HG03103 (cell line): Measurements from ENCODE around the gene PRICKLE3.
"Not testable (repeated sequence)": the region's sequence is repeated elsewhere in the genome, so short reads cannot be mapped to it uniquely, and the experiment has no call there.

Experiments
- ATAC-seq: cut with Tn5 transposase; IDR thresholded peaks from one replicate; pipeline ENCODE4 v1.9.1; 2021; ENCODE audit warnings: low read depth; ENCODE audit not compliant: unreplicated experiment

PRICKLE3 gene

DNA sequence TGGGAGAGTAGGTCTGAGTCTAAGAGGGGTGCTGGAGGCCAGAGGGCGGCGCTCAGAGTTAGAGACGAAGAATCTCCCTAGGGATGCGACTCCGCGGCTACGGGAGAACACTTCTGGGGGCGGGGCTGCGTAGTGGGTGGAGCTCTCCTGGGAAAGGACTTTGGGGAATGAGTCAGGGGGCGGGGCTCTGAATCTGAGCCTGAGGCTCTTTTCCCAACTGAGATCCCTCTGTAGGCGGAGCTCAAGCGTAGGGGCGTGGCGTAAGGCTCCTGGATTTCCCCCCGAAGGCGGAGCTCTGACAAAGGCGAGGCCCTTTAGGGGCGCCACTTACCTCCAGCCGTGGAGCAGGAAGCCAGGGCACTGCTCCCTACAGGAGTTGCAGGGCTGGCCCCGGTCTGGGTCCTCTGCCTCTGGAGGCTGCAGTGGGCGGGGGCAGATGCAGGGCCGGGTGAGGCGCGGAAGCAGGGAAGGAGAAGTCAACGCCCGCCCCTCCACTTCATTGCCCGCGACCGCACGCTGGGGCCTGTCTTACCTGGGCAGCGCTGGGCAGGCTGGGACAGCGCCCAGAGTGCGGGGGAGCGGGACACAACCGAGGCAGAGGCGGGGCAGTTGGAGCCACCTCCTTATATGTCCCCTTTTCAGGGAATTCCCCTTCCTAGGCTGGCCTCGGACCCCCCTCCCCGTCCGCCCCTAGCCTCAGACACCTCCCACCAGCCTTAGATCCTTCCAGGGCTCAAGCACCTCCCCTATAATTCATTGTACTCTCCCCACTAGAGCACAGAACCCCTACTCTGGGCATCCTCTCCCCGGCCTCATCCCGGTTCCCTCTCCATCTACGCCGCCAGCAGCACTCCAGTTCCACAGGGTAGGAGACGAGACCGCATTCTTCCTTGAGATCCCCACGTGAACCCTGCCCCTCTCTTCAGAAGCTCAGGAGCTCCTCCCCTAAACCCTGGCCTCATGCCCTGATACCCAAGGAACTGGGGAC is 1.6 kb downstream of the PRICKLE3 start:
- ATAC-seq = no peak

DNA sequence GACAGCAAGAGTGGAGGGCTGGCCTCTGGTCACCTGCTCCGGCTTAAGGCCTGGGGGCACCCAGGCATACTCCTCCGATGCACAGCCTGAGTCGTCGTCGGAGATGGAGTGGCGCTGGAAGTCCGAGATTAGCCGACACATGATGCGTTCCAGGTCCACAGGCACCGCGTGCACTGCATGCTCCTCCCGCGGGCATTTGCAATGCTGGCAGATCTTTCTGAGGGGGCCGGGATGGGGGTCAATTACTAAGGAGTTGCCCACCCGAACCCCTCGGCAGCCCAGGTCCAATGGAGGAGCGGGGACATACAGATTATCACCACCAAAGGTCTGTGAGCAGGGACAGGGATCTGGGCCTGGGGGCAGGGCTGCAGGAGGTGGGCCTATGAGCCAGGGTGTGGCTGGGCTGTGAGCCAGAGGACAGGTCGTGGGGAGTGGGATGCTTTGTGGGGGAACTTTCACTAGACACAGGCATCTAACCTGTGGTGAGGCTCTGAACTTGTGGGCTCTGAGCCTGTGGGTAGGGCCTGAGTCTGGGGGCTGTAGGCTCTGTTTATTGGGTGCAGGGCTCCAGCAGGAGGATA is 2.4 kb downstream of the PRICKLE3 start:
- ATAC-seq = no peak

GRCh38 chrX:49179358-49179757 is 6.8 kb downstream of the PRICKLE3 start:
- ATAC-seq = no peak

DNA sequence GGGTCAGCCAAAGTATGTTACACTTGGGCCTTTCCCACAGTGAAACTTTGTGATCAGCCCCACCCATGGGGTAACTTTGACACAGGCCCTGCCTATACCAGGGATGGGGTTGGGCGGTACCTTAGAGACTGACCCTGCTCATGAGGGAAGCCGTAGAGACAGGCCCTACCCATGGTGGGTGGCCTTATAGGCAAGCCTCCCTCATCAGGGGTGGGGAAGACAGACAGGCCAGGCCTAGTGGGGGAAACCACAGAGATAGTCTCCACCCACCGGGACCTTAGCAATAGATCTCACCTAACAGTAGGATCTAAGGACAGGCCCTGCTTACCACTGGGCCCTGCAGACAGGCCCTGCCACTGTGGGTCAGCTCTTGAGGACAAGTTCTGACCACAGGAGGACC is 7.6 kb downstream of the PRICKLE3 start:
- no peak for ATAC-seq

GRCh38 chrX:49177873-49178480 is 8.2 kb downstream of the PRICKLE3 start:
- ATAC-seq = no peak

- ATAC-seq = no peak
These were observed 8.8 kb downstream of the PRICKLE3 start for GRCh38 chrX:49177338-49177833.

GRCh38 chrX:49176421-49177326 is 9.5 kb downstream of the PRICKLE3 start:
- no peak for ATAC-seq

DNA sequence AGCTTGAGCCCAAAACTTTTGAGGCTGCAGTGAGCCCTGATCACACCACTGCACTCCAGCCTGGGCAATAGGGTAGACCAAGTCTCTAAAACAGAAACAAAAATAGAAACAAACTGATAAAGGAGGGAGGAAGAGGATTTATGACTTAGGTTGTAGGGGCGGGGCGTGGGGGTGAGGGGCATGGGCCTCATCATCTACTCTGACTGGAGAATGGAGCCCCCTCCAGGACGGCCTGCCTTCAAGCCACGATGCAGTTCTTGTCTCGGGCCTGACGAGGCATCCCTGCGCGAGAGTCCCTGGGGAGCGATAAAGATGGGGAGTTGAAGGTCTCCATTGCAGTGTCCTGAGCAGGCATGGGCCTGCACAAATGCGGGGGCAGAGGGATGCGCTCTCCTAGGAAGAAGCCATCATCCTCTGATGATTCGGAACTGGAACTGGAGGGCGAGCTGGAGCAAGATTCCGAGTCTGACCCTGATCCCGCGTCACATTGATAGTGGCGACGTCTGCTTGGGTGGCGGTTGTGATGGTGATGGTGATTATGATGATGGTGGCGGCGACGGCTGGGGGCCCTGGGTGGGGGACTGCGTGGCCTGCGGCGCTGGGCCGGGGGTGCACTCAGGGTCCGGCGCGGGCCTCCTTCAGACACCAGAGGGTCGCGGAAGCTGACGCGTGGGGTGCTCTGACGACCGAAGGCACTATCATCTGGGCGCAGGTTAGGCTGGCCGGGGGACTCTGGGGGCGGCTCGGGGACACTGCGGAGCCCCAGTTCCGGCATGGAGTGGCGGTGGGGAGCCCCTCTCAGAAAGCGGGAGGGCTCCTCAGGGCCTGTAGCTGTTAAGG is 10.5 kb downstream of the PRICKLE3 start:
- no peak for ATAC-seq

DNA sequence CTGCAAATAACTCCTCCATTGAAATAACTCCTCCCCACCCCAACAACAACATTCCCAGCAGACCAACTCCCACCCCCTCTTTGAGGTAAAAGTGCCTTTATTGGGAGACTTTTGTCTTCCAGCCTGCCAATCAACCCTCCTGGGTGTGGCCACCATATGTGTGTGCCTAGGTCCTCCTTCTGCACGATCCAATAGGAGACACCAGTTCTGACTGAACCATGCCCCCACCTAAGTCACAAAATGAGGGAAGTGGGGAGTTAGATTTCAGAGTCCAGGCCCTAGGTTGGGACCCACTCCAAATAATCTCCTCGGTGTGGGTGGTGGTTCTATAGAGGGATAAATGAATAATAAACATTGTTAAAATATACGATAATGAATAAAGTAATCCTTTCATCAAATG is 11.4 kb downstream of the PRICKLE3 start:
- ATAC-seq = no peak

DNA sequence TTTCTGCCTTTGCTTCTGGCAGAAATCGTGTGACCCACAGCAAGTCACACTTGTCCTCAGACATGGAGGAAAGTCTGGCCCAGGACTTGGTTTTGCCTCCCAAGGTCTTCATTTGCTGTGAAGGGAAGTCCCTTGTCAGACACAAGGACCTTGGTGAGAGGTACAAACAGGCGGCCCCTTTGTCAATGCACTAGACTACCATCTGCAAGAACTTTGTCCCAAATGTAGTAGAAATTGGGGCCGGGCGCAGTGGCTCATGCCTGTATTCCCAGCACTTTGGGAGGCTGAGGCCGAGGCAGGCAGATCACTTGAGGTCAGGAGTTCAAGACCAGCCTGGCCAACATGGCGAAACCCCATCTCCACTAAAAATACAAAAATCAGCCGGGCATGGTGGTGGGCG is 12.6 kb downstream of the PRICKLE3 start:
- not testable (repeated sequence) for ATAC-seq

- ATAC-seq = peak; percentile 50
These were observed 13.8 kb downstream of the PRICKLE3 start for GRCh38 chrX:49172280-49172780.

GRCh38 chrX:49171752-49172279 is 14.4 kb downstream of the PRICKLE3 start, which contains the start of gene PLP2:
TSS of gene PLP2 (plus strand) at chrX:49171898. CDS start at chrX:49172001, 103 bp downstream.
- no peak for ATAC-seq

GRCh38 chrX:49167740-49168108 is 18.4 kb downstream of the PRICKLE3 start:
- ATAC-seq = no peak

DNA sequence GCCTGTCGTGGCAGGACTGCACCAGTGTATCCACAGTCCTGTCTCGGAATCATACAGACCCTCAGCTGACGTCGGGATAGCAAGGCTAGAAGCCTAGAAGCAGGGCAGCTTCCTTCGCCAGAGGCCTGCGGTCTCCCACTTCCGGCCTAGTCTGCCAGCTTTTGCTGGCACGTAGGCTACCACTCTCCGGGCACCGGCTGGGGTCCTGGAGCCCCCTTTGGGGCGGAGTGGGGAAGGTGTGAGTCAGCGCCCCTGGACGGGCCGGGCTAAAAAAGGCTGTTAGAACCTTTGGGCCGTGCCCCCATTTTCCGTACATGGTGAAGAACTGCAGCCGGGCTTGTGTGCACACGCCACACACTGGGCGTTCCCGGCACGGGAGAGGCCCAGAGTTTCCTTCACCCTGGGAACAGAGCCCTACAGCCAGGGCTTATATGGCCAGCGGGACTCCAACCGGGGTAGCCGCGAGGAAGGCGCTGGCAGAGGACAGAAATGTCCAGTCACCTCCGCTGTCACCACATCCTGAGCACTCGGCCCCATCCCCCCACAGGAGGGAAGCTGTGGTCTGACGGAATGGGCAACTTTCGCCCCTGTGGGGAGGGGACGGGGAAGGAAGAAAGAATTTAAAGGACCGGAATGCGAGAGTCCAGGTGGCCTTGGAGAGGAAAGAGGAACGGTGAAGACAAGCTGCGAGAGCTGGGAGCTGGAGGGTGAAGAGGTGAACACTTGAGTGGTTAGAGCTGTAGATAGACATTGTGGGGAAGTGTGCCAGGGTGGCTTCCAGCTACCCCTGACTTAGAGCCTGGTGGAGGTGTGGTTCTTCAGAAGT is 19.0 kb downstream of the PRICKLE3 start:
- no peak for ATAC-seq

DNA sequence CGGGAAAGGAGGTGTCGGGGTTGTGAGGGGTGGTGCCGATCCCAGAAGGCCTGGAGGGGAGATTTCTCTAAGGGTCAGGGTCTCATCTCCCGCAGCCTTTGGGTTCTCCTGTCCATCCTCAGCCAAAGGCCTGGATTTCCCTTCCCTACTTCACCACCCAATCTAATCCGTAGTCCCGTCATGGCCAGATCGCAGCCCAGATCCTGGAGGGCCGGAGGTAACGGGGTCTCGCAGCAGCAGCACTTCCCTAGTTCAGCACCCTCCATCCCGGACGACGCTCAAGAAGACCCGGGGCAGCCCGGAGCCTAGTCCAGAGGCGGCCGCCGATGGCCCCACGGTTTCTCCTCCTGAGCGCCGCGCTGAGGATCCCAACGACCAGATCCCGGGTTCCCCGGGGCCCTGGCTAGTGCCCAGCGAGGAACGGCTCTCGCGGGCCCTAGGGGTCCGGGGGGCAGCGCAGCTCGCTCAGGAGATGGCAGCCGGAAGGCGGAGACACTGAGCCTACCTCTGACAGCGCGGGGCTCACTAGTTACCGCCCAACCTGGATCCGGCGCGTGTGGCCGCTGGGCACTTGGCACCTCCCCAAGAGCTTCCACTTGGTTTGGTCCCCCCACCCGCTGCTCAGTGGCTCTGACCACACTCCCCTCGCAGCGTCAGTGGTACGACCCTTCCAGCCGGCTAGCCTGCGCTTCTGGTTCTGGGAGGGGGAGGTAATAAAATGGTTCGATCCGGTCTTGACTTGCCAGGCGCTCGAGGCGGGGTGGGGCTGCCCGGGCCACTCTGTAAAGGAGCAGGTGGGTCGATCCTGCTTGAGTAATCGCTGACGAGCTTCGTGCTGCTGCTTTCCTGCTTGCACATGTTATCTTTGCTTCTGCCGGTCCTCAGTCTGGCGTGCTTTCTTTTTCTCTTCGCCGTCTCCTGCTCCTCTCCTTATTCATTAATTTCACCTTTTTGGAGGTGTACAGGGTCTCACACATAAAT is 20.0 kb downstream of the PRICKLE3 start:
- no peak for ATAC-seq

GRCh38 chrX:49164589-49165360 is 21.4 kb downstream of the PRICKLE3 start:
- ATAC-seq = no peak
